ENCODE measurements around the gene KIAA0408.
"Not testable (repeated sequence)": the region's sequence is repeated elsewhere in the genome, so short reads cannot be mapped to it uniquely, and the experiment has no call there.

GRCh38 chr6:127413123-127413522 is 46.1 kb downstream of the KIAA0408 start:
- TF ChIP-seq, protein P1, sequence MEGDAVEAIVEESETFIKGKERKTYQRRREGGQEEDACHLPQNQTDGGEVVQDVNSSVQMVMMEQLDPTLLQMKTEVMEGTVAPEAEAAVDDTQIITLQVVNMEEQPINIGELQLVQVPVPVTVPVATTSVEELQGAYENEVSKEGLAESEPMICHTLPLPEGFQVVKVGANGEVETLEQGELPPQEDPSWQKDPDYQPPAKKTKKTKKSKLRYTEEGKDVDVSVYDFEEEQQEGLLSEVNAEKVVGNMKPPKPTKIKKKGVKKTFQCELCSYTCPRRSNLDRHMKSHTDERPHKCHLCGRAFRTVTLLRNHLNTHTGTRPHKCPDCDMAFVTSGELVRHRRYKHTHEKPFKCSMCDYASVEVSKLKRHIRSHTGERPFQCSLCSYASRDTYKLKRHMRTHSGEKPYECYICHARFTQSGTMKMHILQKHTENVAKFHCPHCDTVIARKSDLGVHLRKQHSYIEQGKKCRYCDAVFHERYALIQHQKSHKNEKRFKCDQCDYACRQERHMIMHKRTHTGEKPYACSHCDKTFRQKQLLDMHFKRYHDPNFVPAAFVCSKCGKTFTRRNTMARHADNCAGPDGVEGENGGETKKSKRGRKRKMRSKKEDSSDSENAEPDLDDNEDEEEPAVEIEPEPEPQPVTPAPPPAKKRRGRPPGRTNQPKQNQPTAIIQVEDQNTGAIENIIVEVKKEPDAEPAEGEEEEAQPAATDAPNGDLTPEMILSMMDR (IDR thresholded peaks at IDR 0.05) = not testable (repeated sequence)
- TF ChIP-seq POLR2A (IDR thresholded peaks at IDR 0.05) = not testable (repeated sequence)
